ENCODE results near the gene RHBDF1.
"Not testable (repeated sequence)": the region's sequence is repeated elsewhere in the genome, so short reads cannot be mapped to it uniquely, and the experiment has no call there.

RHBDF1 gene

DNA sequence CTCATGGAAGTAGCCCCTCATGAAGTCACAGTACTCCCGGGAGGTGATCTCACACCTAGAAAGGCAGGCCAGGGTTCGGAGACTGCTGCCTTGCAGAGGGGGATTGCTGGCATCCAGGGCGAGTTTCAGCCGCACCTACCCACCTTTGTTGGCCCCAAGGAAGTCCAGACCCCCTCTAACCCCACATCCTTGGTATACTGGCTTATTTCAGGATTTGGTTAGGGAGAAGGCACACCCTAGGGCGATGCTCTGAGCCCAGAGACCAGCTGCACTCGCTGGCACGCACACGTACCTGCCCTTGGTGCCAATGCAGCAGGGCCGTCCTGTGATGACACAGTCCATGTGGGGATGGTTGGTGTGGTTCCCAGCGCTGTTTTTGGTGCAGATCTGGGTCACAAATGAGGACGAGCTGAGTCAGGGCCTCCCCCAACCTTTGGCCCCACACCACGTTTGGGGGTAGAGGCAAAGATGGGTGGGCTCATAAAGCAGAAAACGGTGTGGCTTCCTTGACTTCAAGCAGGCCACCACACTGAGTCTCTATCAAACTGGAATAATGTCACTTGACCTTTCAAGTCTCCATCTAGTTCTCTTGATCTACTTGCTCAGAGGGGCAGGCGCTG is 12.9 kb downstream of the RHBDF1 start:
- no peak for DNase-seq (ENCODE audit: low spot score)

DNA sequence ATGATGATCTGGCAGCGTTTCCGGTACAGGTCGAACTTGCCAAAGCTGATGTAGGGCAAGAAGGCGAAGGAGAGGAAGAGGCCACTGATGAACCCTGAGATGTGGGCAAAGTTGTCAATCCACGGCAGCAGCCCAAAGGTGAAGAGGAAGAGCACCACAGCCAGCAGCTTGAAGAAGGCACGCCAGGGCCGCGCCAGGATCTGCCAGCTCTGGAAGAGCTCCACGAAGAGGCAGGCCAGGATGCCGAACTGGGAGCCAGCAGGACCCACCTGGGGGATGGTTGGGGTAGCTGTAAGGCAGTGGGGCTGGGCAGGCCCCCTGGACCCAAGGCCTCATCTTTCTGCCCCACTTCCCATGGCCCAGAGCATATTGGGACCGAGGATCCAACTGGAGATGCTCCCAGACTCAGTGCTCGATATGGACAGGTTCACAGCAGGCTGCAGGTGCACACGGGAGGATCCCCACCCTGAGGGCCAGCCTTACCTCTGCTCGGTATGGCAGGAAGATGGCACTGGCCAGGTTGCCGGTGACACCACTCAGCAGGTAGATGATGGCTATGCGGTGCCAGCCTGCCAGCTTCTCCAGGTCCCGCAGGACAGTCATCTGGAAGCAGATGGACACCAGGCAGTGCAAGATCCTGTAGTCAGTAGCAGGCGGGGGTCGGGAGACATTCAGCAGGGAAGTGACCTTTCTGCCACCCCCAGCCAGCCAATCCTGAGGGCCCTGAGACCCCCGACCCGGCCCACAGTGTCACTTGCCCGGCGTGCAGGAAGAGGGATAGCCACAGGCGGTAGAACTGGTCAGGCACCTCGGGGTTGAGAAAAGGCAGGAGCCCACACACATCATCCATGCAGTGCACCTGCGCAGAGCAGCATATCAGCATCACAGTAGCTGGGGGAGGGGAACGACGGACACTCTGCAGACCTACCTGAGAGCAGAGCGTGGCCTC is 13.7 kb downstream of the RHBDF1 start:
- DNase-seq (ENCODE audit: low spot score) = no peak

DNA sequence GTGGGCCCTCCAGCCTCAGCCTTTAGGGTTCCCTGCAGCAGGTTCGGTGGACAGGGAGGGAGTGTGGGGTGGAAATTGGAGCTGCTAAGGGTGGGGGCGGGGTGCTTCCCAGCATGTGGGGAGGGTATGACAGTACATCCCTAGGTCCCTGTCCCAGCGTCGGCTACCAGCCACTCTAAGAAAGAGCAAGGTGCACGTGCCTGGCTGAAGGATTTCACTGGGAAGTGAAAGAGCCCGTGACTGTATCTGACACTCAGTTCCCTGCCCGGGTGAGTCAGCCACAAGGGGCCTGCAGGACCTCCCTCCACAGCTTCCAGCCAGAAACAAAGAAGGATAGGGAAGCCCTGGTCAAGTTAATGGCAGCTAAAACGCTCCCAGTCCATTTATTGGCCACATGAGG is 14.7 kb downstream of the RHBDF1 start:
- DNase-seq (ENCODE audit: low spot score) = no peak

DNA sequence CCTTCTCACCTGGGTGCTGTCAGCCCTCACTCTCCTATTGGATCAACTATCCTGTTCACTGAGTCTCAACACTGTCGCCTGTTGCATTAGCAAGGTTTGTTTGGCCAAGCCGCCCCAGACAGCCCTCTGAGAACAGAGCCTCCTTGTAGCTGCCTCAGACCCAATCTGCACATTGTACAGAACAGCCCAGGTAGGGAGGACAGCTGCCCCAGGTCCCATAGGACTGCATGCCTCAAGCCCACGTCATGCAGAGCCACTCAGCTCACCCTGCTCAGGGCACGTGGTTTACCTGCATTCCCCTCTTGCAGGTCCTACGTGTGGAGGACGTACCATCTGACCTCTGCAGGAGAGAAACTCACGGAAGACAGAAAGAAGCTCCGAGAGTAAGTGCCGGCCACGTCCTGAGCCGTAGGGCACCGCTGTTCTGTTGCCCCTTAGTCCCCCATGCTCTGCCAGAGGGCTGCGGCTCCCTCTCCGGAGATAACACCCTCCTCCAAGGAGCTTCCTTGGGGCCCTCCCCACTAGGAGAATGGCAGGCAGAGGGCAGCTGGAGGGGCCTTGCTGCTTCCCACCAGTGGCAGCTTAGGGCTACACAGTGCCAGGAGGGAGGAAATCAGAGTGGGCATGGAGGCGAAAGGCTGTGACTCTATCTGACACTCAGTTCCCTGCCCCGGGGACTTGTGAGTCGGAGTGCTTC is 16.1 kb downstream of the RHBDF1 start:
- no peak for DNase-seq (ENCODE audit: low spot score)

DNA sequence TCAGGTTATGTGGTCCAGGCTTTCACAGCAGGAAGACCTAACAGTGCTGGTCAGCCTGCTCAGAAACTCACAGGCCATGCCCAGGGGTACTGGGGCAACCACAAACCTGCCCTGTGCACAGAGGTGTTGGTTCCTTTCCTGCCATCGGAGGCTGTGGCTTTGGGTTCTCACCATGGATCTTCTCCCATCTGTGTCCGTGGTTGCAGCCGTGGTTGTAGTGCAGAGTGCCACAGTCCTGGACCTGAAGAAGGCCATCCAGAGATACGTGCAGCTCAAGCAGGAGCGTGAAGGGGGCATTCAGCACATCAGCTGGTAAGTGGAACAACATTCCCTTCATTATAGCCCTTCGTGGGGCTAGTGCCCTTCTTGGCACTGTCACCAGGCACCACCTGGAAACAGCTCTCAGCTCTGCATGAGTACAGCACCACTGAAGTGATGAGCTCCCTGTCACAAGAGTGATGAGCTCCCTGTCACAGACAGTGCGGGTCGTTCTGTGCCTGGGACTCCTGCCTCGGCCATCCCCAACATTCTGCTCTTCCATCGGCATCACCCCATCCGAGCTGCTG is 16.8 kb downstream of the RHBDF1 start:
- no peak for DNase-seq (ENCODE audit: low spot score)

DNA sequence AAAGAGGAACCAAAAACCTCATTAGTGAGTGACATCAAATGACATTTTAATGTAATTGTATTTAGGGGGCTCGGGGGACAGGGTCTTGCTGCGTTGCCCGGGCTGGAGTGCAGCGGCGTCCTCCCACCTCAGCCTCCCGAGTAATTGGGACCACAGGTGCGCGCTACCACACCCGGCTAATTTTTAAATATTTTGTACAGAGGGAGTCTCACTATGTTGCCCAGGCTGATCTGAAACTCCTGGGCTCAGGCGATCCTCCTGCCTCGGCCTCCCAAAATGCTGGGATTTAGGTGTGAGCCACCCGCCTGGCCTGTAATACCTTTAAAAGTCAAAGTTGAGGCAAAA is 18.2 kb downstream of the RHBDF1 start:
- no peak for DNase-seq (ENCODE audit: low spot score)

DNA sequence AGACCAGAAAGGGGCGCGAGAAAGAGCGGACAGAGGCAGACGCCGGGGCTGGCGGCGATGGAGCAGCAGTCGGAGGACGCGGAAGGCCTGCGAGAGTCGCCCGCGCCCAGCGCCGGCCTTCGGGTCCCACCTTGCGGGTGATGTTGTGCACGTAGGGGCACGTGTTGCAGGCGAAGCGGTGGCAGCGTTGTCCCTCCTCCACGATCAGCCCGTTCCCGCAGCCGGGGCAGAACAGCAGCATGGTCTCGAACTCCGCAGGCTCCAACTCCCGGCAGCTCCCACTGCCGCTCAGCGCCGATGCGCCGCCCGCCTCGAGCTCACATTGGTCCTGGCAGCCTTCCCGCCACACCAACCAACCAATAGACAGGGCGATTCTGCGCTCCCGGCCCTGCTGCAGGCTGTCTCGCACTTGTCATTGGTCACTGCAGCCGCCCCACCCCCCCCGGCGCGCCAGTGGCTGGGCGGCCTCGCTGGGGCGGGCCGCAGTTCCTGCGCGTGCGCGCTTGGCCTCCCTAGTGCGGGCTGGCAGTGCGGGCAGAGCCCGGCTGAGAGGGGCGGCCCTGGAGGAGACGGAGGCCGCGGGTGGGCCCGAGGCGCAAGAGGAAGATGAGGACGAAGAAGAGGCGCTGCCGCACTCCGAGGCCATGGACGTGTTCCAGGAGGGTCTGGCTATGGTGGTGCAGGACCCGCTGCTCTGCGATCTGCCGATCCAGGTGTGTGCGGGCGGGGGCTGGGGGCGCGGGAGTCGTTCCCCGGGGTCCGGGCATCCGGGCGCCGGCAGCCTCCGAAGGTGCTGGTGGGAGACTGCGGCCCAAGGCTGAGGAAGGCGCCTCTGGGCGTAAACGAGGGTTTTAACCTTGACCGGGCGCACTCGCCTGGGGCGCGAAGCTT is 18.8 kb downstream of the RHBDF1 start, which contains the start of the genes POLR3K and SNRNP25:
POLR3K (minus strand) TSS at position 263 of the 891 bp plus-strand sequence; CDS start at position 241, 22 bp downstream.
SNRNP25 (plus strand) TSS at position 483 of the 891 bp plus-strand sequence; CDS start at position 672, 189 bp downstream.
- DNase-seq (ENCODE audit: low spot score) = peak; percentile 99

DNA sequence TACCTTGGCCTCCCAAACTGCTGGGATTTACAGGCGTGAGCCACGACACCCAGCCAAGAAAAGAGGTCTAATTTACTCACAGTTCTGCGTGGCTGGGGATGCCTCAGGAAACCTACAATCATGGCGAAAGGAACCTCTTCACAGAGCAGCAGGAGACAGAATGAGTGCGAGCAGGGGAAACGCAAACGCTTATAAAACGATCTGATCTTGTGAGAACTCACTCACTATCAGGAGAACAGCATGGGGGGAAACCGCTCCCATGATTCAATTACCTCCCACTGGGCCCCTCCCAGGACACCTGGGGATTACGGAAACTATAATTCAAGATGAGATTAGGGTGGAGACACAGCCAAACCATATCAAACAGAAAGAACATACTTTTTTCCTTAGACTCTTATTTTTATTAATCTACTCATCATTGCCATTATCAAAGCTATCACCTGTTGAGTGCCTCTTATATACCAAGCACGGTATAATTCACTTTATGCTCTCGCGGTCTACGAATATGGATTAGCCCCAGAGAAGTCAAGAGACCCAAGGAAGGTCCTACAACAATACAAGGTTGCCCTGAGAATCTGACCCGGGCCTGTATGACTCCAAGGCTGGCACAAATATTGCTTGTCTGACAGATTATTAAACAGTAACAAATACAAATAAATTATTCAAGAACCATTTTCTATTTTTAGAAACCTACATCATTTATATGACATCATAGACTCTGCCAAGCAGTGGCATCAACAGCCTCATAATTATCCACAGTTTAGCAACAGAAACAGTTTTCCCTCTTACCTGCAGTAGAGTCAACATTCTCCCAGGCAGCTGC is 21.5 kb downstream of the RHBDF1 start:
- DNase-seq (ENCODE audit: low spot score) = no peak

DNA sequence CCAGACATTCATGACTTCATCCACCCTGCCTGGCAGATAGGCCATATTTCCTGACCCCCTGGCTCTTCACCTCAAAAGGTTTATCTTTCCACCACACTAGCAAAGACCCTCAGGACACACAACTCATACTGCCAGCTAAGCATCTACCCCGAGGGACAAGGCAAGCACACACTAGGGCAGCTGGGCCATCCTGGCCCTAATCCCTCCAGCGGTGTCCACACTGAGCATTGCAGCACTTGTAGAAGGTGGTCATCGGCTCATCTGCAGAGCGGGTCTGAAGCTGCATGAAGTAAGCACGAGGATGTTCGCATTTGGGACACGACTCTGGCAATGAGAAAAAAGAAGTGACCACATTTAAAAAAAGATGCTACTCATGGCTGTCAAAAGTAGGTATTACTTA is 25.2 kb downstream of the RHBDF1 start:
- no peak for DNase-seq (ENCODE audit: low spot score)

DNA sequence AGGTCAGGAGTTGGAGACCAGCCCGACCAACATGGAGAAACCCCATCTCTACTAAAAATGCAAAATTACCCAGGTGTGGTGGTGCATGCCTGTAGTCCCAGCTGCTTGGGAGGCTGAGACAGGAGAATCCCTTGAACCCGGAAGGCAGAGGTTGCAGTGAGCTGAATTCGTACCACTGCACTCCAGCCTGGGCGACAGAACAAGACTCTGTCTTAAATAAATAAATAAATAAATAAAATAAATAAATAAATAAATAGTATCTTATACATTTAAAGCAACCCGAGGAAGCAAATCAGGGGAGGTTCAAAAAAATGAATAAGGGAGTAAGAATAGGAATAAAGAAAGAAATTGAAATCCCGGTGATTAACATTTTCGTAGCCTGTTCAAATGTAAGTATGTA is 25.9 kb downstream of the RHBDF1 start:
- not testable (repeated sequence) for DNase-seq (ENCODE audit: low spot score)

DNA sequence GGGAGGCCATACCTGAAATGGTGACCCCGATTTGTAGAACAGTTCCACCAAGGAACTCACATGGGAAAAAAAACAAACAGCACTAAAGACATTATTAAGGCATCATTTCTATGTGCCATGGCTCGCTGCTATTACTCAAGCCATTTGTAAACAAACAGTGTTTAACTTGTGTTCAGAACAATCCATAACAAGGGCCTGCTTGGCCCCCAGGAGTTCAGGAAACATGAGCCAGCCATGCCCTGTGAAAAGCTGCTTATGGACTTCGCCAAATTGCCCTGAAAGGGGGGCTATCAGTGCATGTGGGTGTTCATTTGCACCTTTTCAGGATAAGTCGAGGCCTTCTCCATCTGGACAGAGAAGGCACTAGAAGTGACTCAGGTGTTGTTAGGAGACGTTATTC is 27.0 kb downstream of the RHBDF1 start:
- DNase-seq (ENCODE audit: low spot score) = no peak

DNA sequence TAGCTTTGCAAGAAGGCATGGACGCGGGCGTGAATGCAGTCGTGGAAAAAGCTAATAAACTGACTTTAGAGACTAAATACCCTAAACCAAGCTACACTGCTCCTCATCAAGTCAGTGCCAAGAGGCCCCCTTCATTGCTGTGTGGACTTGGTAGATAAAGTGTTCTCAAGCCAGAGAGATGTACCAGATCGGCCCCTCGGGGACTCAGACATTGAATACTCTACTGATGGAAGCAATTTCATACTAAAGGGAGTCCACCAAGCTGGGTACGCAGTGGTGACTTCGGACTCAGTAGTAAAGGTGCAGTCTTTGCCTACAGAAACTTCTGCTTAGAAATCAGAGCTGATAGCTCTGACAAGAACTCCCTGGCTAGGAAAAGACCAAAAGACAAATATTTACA is 27.8 kb downstream of the RHBDF1 start:
- no peak for DNase-seq (ENCODE audit: low spot score)

DNA sequence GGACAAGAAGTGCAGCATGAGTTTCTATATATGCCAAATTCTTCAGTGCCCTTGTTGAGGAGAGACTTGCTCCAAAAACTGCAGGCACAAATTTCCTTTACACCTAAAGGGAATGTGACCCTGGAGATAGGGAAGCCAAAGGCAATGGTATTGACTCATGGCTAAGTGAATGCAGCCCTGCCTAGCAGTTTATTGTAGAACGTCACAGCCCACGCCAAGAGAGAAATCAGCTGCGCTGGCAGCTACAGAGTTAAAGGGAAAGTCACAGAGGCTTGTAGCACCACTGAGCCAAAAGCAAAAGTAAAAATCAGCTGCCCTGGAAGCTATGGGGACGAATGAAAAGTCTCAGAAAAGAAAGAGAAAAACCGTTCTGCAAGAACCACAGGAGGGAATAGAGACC is 29.1 kb downstream of the RHBDF1 start:
- no peak for DNase-seq (ENCODE audit: low spot score)

DNA sequence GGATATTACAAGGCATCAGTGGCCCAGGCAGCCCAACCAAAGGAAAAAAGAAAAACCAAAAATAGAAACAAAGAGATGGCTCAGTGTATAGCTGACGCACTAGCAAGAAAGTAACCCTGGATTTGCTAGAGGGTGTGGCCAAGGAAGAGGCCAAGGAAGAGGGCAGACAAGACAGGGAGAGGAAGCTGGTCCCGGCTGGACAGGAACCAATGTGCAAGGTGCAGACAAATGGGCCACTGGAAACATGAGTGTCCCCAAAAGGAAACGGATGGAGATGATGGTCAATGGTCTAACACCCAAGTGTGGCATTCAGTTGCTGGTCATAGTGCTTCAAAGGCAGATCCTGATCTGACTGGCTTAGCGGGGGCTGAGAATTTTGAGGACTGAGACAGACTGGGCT is 29.7 kb downstream of the RHBDF1 start:
- DNase-seq (ENCODE audit: low spot score) = no peak

DNA sequence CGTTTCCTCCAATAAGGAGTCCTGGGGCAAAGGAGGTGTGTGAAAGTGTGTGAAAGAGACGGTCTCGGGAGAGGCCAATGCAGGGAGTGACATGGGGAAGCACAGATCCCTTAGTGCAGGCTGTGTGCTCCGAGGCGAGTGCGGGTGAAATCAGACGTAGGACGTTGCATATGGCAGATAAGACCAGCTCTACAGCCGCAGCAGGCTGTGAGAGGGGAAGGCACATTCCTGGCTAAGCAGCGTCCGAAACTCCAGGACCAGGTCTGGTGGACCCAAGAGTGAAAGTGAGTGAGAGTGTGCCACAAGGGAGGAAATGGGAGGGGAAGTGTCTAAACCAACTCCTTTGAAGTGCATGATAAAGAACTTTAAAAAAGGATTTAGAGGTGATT is 30.4 kb downstream of the RHBDF1 start:
- DNase-seq (ENCODE audit: low spot score) = no peak

DNA sequence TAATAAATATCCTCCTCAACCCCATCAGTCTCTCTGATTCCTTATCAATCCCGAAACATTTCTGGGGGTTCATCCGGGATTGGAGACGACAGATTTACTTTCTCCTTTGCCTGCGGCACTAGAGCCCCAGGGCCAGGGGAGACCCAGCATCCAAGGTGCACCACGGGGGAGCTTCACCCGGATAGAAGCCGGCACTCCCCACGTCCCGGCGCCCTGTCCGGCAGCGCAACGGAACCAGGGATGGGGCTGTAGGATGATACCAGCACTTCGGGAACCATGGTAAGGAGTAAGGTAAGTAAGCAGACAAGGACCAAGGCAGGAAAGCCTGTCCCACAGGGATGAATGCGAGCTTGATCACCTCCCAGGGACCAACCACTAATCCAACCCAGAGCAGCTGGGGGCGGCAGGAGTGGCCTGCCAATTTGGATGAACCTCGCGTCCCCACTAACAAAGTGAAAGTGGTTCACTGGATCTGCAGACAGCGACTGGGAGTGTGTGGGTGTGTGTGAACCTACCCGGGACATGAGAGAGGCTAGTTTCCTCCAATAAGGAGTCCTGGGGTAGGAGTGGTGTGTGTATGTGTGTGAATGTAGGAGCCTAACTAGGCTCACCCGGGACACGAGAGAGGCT is 30.9 kb downstream of the RHBDF1 start:
- no peak for DNase-seq (ENCODE audit: low spot score)

DNA sequence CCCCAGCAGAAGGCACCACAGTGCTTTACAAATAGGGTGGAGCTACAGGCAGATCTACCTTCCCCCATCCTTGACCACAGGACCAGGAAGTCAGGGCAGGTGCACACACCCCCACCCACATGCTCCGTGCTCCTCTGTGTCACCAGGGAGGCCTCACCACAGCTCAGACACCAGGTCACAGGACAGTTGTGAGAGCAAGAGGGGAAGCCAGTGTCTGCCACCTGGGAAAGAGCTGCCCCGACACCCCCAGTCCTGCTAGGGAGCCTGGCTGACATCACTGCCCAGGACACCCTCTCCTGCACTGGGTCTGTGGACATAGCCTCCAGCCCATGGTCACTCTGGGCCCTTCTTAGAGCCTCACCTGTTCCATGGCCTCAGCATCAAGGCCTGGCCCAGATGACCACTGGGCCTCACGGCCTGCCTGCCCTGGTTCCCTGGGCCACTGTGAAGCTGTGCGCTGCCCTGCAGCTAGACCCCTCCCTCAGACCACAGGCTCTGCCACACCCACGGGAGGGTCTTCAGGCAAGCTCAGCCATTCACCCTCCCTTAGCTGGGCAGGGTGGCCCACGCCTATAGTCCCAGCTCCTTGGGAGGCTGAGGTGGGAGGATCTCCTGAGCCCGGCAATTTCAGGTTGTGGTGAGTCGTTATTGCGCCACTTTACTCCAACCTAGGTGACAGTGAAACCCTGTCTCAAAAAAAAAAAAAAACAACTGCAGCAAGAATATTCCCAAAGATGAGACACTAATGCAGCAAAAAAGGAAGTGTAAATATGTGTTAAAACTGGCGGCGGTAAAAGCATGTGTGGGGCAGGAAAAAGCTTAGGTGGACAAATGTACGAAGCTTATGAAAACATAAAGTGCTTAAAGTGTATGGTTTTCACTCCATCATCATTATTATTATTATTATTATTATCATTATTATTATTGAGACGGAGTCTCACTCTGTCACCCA is 33.2 kb downstream of the RHBDF1 start:
- no peak for DNase-seq (ENCODE audit: low spot score)

DNA sequence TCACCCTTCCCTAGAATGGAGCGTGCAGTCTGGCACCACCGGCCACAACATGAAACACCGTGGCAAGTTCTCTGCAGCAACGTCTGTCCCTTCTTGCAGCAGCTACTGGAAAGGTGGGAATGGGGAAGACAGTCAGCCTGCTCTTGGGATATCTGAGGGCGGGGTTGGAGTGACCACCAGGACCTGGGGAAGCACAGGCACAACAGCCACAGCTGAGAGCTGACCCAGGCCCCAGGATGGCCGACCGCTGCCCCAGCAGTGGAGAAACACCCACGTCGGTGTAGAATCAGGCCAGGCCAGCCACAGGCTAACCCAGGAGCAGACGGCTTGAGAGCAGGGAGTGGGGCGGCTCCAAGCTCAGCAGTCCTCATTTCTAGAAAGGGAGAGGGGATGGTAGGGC is 34.2 kb downstream of the RHBDF1 start:
- DNase-seq (ENCODE audit: low spot score) = not testable (repeated sequence)

DNA sequence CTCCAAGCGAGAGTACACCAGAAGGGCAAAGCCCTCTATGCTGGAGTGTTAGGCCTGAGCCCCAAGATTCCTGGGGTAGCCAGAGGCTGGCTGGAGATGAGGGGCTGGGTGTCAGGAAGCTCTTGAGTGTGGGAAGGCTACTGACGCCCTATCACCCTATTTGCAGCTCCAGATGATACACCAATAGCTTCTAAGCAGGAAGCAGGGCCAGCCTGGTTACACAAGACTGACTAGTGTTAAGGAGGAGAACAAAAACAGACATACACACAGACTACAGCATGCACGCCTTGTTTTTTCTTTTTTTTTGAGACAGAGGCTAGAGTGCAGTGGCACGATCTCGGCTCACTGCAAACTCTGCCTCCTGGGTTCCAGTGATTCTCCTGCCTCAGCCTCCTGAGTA is 34.9 kb downstream of the RHBDF1 start:
- DNase-seq (ENCODE audit: low spot score) = no peak
